Measurements from ENCODE around the gene IDH3B. TPM values are rescaled to one million over a fixed set of nuclear protein-coding genes. Genes with fewer than 3 reads are reported as not detected.

IDH3B gene
- total and polyA plus RNA-seq, 2 of the 13 experiments (the other 11 are each of a cell fraction or from before 2014, with no cell fraction given), result 215 to 254 TPM

GRCh38 chr20:2651772-2652723, 12.0 kb downstream of the IDH3B start, which contains the start of gene NOP56 (continued):
- TF ChIP-seq TOPORS (CRISPR knock-in tag; IDR thresholded peaks at IDR 0.05) (peak; percentile 98), ZBED4 (CRISPR knock-in tag; IDR thresholded peaks at IDR 0.05; ENCODE audit: borderline replicate concordance) (peak; percentile 62), REST (IDR thresholded peaks at IDR 0.05; ENCODE audit: borderline replicate concordance in 1 of 2, low read depth in 1 of 2, low read length in 2 of 2) (peak in 1 of 2 experiments; percentile 56; a peak in 3 of 4 replicates), PHF8 (CRISPR knock-in tag; IDR thresholded peaks at IDR 0.05) (peak; percentile 96), CSRNP2 (CRISPR knock-in tag; conservative IDR thresholded peaks at IDR 0.05; ENCODE audit: low read depth) (no peak; the same call in 1 of the 2 replicates), TCF12 (IDR thresholded peaks at IDR 0.05) (no peak), TCF12 (CRISPR knock-in tag; IDR thresholded peaks at IDR 0.05) (peak; percentile 96), FOXJ3 (CRISPR knock-in tag; IDR thresholded peaks at IDR 0.05; ENCODE audit: borderline replicate concordance) (peak; percentile 85; the same call in 1 of the 2 replicates), HNRNPH1 (optimal IDR thresholded peaks at IDR 0.05; ENCODE audit: low read depth, low read length) (no peak), ZHX1 (CRISPR knock-in tag; IDR thresholded peaks at IDR 0.05; ENCODE audit: low read depth) (no peak), RARA (CRISPR knock-in tag; IDR thresholded peaks at IDR 0.05) (no peak; the same call in 1 of the 2 replicates), SCMH1 (CRISPR knock-in tag; IDR thresholded peaks at IDR 0.05; ENCODE audit: borderline replicate concordance) (no peak), ZNF484 (CRISPR knock-in tag; IDR thresholded peaks at IDR 0.05; ENCODE audit: borderline replicate concordance, low read depth) (no peak), RFX5 (IDR thresholded peaks at IDR 0.05; ENCODE audit: low read depth, low read length) (no peak; the same call in 1 of the 2 replicates), ZFX (CRISPR knock-in tag; IDR thresholded peaks at IDR 0.05; ENCODE audit: low read depth) (peak; percentile 99)

Measured in HepG2 (cell line).